Measurements from ENCODE around the gene TRABD2B. TPM values are rescaled to one million over a fixed set of nuclear protein-coding genes. Genes with fewer than 3 reads are reported as not detected.

Gene TRABD2B
- total RNA-seq, 3 donors from 2014 or later, result 1.4 to 3.7 (median 2.3) TPM

- intact Hi-C loops (cut with DNase I; ENCODE audit: low total_unique reads), result no loop called here
These were observed 225.4 kb downstream of the TRABD2B start for GRCh38 chr1:47771751-47772150.

GRCh38 chr1:47769983-47770382, 227.2 kb downstream of the TRABD2B start:
- Histone ChIP-seq H3K27ac (no peak overlapping the region), H3K36me3 (no peaks in the 10 kb centered on the region), H3K4me3 (no peak overlapping the region), H3K27me3 (no peaks in the 10 kb centered on the region), H3K4me1 (no peaks in the 10 kb centered on the region), H3K9me3 (no peaks in the 10 kb centered on the region)
- no peak for TF ChIP-seq POLR2A (IDR thresholded peaks at IDR 0.05)
- no peak for TF ChIP-seq CTCF (IDR thresholded peaks at IDR 0.05)
- TF ChIP-seq POLR2AphosphoS5 (IDR thresholded peaks at IDR 0.05), result no peak
- DNase-seq (ENCODE audit: low spot score in 2 of 2), result no peak
- intact Hi-C loops (cut with DNase I; ENCODE audit: low total_unique reads), result loop anchor here (5.0 kb wide), 1 partner anchor 1202 kb away; no protein-coding TSS in a partner anchor

More at GRCh38 chr1:47771751-47772150, 225.4 kb downstream of the TRABD2B start:
- TF ChIP-seq POLR2AphosphoS5 (IDR thresholded peaks at IDR 0.05) (no peak), CTCF (IDR thresholded peaks at IDR 0.05) (no peak), POLR2A (IDR thresholded peaks at IDR 0.05) (no peak)
- no peak for DNase-seq (ENCODE audit: low spot score in 2 of 2)
- Histone ChIP-seq H3K9me3 (no peaks in the 10 kb centered on the region), H3K36me3 (no peaks in the 10 kb centered on the region), H3K27me3 (no peaks in the 10 kb centered on the region), H3K4me1 (no peaks in the 10 kb centered on the region), H3K4me3 (no peak overlapping the region), H3K27ac (no peak overlapping the region)

GRCh38 chr1:47769295-47769694, 227.9 kb downstream of the TRABD2B start:
- Histone ChIP-seq H3K27ac (no peak overlapping the region), H3K36me3 (no peaks in the 10 kb centered on the region), H3K27me3 (no peaks in the 10 kb centered on the region), H3K9me3 (no peaks in the 10 kb centered on the region), H3K4me1 (no peaks in the 10 kb centered on the region), H3K4me3 (no peak overlapping the region)
- intact Hi-C loops (cut with DNase I; ENCODE audit: low total_unique reads), result loop anchor here (5.0 kb wide), 1 partner anchor 1203 kb away; no protein-coding TSS in a partner anchor
- TF ChIP-seq POLR2A (IDR thresholded peaks at IDR 0.05), result no peak
- no peak for TF ChIP-seq CTCF (IDR thresholded peaks at IDR 0.05)
- no peak for TF ChIP-seq POLR2AphosphoS5 (IDR thresholded peaks at IDR 0.05)
- DNase-seq (ENCODE audit: low spot score in 2 of 2), result no peak

- no peak for DNase-seq (ENCODE audit: low spot score in 2 of 2)
- Histone ChIP-seq H3K9me3 (no peaks in the 10 kb centered on the region), H3K27me3 (no peaks in the 10 kb centered on the region), H3K4me1 (no peaks in the 10 kb centered on the region), H3K4me3 (no peak overlapping the region), H3K36me3 (no peaks in the 10 kb centered on the region), H3K27ac (peak overlapping the region in 1 of 2 donors; percentile 14)
- intact Hi-C loops (cut with DNase I; ENCODE audit: low total_unique reads), result loop anchor here (5.0 kb wide), 1 partner anchor 1205 kb away; no protein-coding TSS in a partner anchor
- TF ChIP-seq CTCF (IDR thresholded peaks at IDR 0.05) (no peak), POLR2A (IDR thresholded peaks at IDR 0.05) (no peak), POLR2AphosphoS5 (IDR thresholded peaks at IDR 0.05) (no peak)
These were observed 229.5 kb downstream of the TRABD2B start for GRCh38 chr1:47767741-47768100.

- H3K27me3 ChIP-seq, result no peaks in the 10 kb centered on the region
- TF ChIP-seq POLR2A (IDR thresholded peaks at IDR 0.05) (no peak), CTCF (IDR thresholded peaks at IDR 0.05) (no peak), POLR2AphosphoS5 (IDR thresholded peaks at IDR 0.05) (no peak)
- no peaks in the 10 kb centered on the region for H3K9me3 ChIP-seq
- peak overlapping the region; percentile 14 to 33 for H3K27ac ChIP-seq
- H3K36me3 ChIP-seq, result no peaks in the 10 kb centered on the region
- no peak for DNase-seq (ENCODE audit: low spot score in 2 of 2)
- H3K4me3 ChIP-seq, result no peak overlapping the region
- H3K4me1 ChIP-seq, result no peaks in the 10 kb centered on the region
- intact Hi-C loops (cut with DNase I; ENCODE audit: low total_unique reads), result loop anchor here (5.0 kb wide), 1 partner anchor 1205 kb away; no protein-coding TSS in a partner anchor
These were observed 230.1 kb downstream of the TRABD2B start for GRCh38 chr1:47766832-47767740.

Data from breast epithelium (tissue), 4 donors.